Measurements from ENCODE around the gene PLS3. TPM values are rescaled to one million over a fixed set of nuclear protein-coding genes. Genes with fewer than 3 reads are reported as not detected.

The PLS3 gene
- 10 to 100 TPM in 2 of 3 donors, 1 to 10 TPM in 1; 9.7 to 33.0 (median 27.5) TPM for total RNA-seq
- long read RNA-seq, donor 1, transcript PLS3-202 (16 exons, 3,280 nt): major isoform, 53 of 63 reads
- long read RNA-seq, donor 1, partial matches to known transcripts: 0 of 63 reads
- long read RNA-seq, donor 1, other reads (novel, unspliced or antisense): 10 of 63 reads
- long read RNA-seq, donor 2, transcript PLS3-202 (16 exons, 3,280 nt): major isoform, 7 of 13 reads
- long read RNA-seq, donor 2, partial matches to known transcripts: 1 of 13 reads
- long read RNA-seq, donor 2, other reads (novel, unspliced or antisense): 4 of 13 reads

DNA sequence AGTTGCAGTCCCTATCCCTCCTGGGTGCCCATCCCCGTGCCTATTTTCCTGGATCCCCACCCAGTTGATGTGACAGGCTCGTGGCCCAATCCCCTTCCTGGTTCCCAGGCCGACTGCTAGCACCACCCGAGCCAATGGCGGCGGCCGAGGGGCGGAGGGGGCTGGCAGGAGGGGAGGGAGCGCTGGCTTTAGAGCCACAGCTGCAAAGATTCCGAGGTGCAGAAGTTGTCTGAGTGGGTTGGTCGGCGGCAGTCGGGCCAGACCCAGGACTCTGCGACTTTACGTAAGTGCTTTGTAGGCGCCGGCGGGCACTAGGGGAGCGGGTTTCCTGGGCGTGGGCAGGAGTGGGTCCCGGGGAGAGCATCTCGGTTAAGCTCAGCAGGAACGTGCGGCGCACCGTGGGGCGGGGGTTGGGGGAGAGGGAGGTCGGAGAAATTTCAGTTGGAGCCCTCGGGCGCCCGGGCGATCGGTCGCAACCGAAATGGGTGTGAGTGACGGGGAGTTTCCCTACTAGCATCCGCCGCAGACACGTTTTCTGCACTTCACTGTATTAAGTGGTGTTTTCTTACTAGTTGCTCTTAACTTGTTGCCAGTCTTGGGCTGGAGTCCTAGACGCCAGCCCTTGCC is at the start of gene PLS3:
Gene PLS3 (plus strand): TSS at position 197 of the 627 bp plus-strand sequence. CDS start 49,077 bp downstream, outside the sequence.
- intact Hi-C loops (cut with DNase I, micrococcal nuclease): no loop called here
- peak; percentile 77 to 84 (median 79) for DNase-seq
- ATAC-seq: peak; percentile 86
- Histone ChIP-seq H3K4me3 (peak within 1 kb of the TSS; percentile 22), H3K4me1 (ENCODE audit: low read depth) (no peaks in the 10 kb centered on the region), H3K9me3 (no peaks in the 10 kb centered on the region), H3K36me3 (ENCODE audit: low read depth) (no peaks in the 10 kb centered on the region)
- no peak for TF ChIP-seq CTCF (IDR thresholded peaks at IDR 0.05)

- H3K9me3 ChIP-seq: no peaks in the 10 kb centered on the region
- no peak overlapping the region for H3K4me3 ChIP-seq
- no peak for TF ChIP-seq CTCF (IDR thresholded peaks at IDR 0.05)
- H3K4me1 ChIP-seq (ENCODE audit: low read depth): no peaks in the 10 kb centered on the region
- no peak for ATAC-seq
- no peaks in the 10 kb centered on the region for H3K36me3 ChIP-seq (ENCODE audit: low read depth)
- no peak for DNase-seq
- intact Hi-C loops (cut with DNase I, micrococcal nuclease): no loop called here
These were observed 42.9 kb upstream of the PLS3 start for GRCh38 chrX:115518113-115518512.

DNA sequence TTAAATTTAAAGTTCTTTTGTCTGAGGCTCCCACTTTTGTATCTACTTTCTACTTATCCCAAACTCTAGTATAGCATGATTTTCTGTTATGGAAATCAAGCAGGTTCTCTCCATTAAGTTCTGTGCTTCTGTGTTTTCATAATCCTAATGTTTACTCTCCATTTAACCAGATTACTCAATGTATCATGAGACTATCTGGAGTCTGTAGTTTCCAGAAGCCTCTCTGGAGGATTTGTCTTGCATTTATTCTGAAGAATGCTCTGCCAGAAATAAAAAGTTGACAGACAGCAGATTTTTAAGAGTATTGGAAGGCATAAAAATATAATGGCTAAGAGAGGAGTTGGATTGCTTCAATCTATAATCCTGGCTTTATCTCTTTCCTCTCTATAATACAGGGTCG is 39.2 kb upstream of the PLS3 start:
- intact Hi-C loops (cut with DNase I, micrococcal nuclease): no loop called here
- no peak for ATAC-seq
- no peak for TF ChIP-seq CTCF (IDR thresholded peaks at IDR 0.05)
- Histone ChIP-seq H3K36me3 (ENCODE audit: low read depth) (no peaks in the 10 kb centered on the region), H3K4me3 (no peak overlapping the region), H3K9me3 (no peaks in the 10 kb centered on the region), H3K4me1 (ENCODE audit: low read depth) (no peaks in the 10 kb centered on the region)
- no peak for DNase-seq

DNA sequence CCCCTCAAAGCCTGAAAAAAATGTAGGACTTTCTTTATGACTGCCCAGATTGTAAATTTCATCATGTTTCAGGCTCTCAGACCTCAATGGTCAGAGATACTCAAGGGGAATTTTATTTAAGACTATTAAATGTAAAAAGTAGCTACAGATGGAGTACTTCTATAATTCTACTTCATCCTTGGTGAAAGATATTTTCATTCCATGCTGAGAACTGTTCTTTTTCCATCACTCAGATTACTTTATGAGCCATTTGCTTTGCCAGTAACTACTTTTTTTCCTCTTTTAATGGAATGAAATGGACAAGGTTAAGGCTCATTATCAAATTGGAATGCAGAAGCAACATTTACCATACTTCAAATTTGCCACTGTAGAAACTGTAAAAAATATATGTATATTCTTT is 38.0 kb upstream of the PLS3 start:
- H3K4me1 ChIP-seq (ENCODE audit: low read depth): no peaks in the 10 kb centered on the region
- ATAC-seq (no peak), DNase-seq (no peak)
- H3K4me3 ChIP-seq: no peak overlapping the region
- H3K9me3 ChIP-seq: no peaks in the 10 kb centered on the region
- TF ChIP-seq CTCF (IDR thresholded peaks at IDR 0.05): no peak
- intact Hi-C loops (cut with DNase I, micrococcal nuclease): no loop called here
- H3K36me3 ChIP-seq (ENCODE audit: low read depth): no peaks in the 10 kb centered on the region

DNA sequence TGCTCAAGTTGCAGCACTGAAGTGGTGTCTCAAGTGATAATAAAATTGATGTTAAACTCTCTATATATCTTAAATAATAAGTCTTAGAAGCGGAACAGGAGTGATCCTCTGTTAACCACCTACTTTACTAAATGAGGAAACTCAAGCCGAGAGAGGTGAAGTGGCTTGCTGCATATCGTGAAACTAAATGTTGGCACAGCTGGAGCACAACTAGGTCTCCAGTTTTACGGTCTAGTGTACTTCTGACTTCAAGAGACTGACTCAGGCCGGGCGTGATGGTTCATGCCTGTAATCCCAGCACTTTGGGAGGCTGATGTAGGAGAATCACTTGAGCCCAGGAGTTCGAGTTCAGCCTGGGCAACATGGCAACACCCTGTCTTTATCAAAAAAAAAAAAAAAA is 35.5 kb upstream of the PLS3 start:
- Histone ChIP-seq H3K9me3 (no peaks in the 10 kb centered on the region), H3K4me3 (no peak overlapping the region), H3K4me1 (ENCODE audit: low read depth) (no peaks in the 10 kb centered on the region), H3K36me3 (ENCODE audit: low read depth) (no peaks in the 10 kb centered on the region)
- ATAC-seq (no peak), DNase-seq (no peak)
- intact Hi-C loops (cut with DNase I, micrococcal nuclease): no loop called here
- no peak for TF ChIP-seq CTCF (IDR thresholded peaks at IDR 0.05)
